ENCODE measurements around the gene TCERG1.

Gene TCERG1

DNA sequence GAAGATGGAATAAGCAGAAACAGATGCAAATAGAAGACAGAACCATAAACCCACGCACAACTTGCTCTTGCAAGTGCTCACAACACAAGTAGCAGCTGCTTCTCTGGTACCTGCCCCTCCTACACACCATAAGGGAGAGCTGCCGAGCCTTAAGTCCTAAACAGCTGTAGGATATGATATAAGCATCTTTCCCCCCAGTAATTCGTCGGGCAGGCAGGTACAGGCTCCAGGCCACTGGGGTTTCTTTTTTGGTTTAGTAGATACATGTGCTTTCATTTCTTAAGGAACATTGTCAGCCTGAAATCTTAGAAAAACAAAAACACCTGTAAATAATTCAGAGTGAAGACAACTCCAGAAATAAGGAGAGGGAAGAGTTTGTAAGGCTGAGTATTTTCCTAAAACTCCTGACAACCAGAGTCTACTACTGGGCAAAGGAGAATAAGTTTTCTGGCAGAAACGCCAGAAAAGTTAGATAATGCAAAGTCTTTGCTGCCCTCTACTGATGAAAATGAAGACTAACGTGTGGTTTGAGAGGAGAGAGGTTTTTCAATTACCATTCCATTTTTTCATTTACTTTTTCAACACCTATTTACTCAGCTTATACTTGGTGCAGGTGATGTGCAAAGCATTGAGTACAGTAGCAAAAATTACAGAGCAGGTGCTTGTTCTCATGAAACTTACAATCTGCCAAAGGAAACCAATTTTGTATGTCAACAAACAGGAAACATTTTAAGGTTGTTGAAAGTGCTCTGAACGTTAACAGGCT, 20.1 kb upstream of the TCERG1 start:
- H3K9me3 ChIP-seq (ENCODE audit: control insufficient read depth in 2 of 2, low read length in 2 of 2), result no peaks in the 10 kb centered on the region
- H3K4me3 ChIP-seq (ENCODE audit: low read length in 2 of 2), result no peak overlapping the region
- peak overlapping the region in 1 of 2 donors; percentile 34 for H3K9ac ChIP-seq (ENCODE audit: low read length in 2 of 2)
- H3K27me3 ChIP-seq (ENCODE audit: control insufficient read depth in 1 of 2, insufficient read depth in 2 of 2, low read length in 2 of 2), result no peaks in the 10 kb centered on the region
- H3K27ac ChIP-seq (ENCODE audit: low read length), result no peak overlapping the region
- no peaks in the 10 kb centered on the region for H3K36me3 ChIP-seq (ENCODE audit: control insufficient read depth in 2 of 2, insufficient read depth in 2 of 2, low read length in 2 of 2)
- peaks cover 5% of the 10 kb centered on the region for H3K4me1 ChIP-seq (ENCODE audit: control insufficient read depth, insufficient read depth, low read length)

GRCh38 chr5:146427619-146427997, 19.5 kb upstream of the TCERG1 start:
- Histone ChIP-seq H3K9me3 (ENCODE audit: control insufficient read depth in 2 of 2, low read length in 2 of 2) (no peaks in the 10 kb centered on the region), H3K27ac (ENCODE audit: low read length) (no peak overlapping the region), H3K4me1 (ENCODE audit: control insufficient read depth, insufficient read depth, low read length) (peaks cover 5% of the 10 kb centered on the region), H3K36me3 (ENCODE audit: control insufficient read depth in 2 of 2, insufficient read depth in 2 of 2, low read length in 2 of 2) (no peaks in the 10 kb centered on the region), H3K4me3 (ENCODE audit: low read length in 2 of 2) (no peak overlapping the region), H3K27me3 (ENCODE audit: control insufficient read depth in 1 of 2, insufficient read depth in 2 of 2, low read length in 2 of 2) (peaks cover 0 to 2% of the 10 kb centered on the region in 2 donors), H3K9ac (ENCODE audit: low read length in 2 of 2) (no peak overlapping the region)

- Histone ChIP-seq H3K4me1 (ENCODE audit: control insufficient read depth, insufficient read depth, low read length) (peaks cover 5% of the 10 kb centered on the region), H3K9me3 (ENCODE audit: control insufficient read depth in 2 of 2, low read length in 2 of 2) (no peaks in the 10 kb centered on the region), H3K27ac (ENCODE audit: low read length) (no peak overlapping the region), H3K9ac (ENCODE audit: low read length in 2 of 2) (no peak overlapping the region), H3K4me3 (ENCODE audit: low read length in 2 of 2) (no peak overlapping the region), H3K27me3 (ENCODE audit: control insufficient read depth in 1 of 2, insufficient read depth in 2 of 2, low read length in 2 of 2) (peaks cover 0 to 2% of the 10 kb centered on the region in 2 donors), H3K36me3 (ENCODE audit: control insufficient read depth in 2 of 2, insufficient read depth in 2 of 2, low read length in 2 of 2) (no peaks in the 10 kb centered on the region)
These were observed 18.5 kb upstream of the TCERG1 start for GRCh38 chr5:146428658-146429057.

DNA sequence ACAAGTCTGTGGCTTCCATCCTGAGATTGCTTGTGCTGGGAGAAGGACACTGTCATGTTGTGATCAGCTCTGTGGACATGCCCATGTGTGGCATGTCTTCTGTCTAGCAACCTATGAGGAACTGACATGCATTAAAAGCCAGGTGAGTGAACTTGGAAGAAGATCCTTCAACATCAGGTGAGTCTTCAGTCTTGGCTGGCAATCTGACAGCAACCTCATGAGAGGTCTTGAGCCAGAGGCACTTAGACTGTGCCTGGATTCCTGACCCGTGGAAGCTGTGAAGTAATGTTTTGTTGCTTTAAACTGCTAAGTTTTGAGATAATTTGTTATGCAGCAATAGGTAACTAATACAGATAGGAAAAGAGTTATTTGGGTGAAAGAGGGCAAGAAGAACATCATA, 6.8 kb upstream of the TCERG1 start:
- Histone ChIP-seq H3K4me1 (ENCODE audit: control insufficient read depth, insufficient read depth, low read length) (no peaks in the 10 kb centered on the region), H3K9ac (ENCODE audit: low read length in 2 of 2) (no peak overlapping the region), H3K36me3 (ENCODE audit: control insufficient read depth in 2 of 2, insufficient read depth in 2 of 2, low read length in 2 of 2) (no peaks in the 10 kb centered on the region), H3K4me3 (ENCODE audit: low read length in 2 of 2) (no peak overlapping the region), H3K9me3 (ENCODE audit: control insufficient read depth in 2 of 2, low read length in 2 of 2) (no peaks in the 10 kb centered on the region), H3K27ac (ENCODE audit: low read length) (no peak overlapping the region), H3K27me3 (ENCODE audit: control insufficient read depth in 1 of 2, insufficient read depth in 2 of 2, low read length in 2 of 2) (peaks cover 0 to 5% of the 10 kb centered on the region in 2 donors)

- H3K27me3 ChIP-seq (ENCODE audit: control insufficient read depth in 1 of 2, insufficient read depth in 2 of 2, low read length in 2 of 2), result peaks cover 0 to 5% of the 10 kb centered on the region in 2 donors
- no peak overlapping the region for H3K9ac ChIP-seq (ENCODE audit: low read length in 2 of 2)
- H3K27ac ChIP-seq (ENCODE audit: low read length), result no peak overlapping the region
- H3K4me1 ChIP-seq (ENCODE audit: control insufficient read depth, insufficient read depth, low read length), result no peaks in the 10 kb centered on the region
- H3K9me3 ChIP-seq (ENCODE audit: control insufficient read depth in 2 of 2, low read length in 2 of 2), result no peaks in the 10 kb centered on the region
- H3K36me3 ChIP-seq (ENCODE audit: control insufficient read depth in 2 of 2, insufficient read depth in 2 of 2, low read length in 2 of 2), result no peaks in the 10 kb centered on the region
- no peak overlapping the region for H3K4me3 ChIP-seq (ENCODE audit: low read length in 2 of 2)
These were observed 6.2 kb upstream of the TCERG1 start for GRCh38 chr5:146440870-146441495.

- peaks cover 0 to 4% of the 10 kb centered on the region in 2 donors for H3K27me3 ChIP-seq (ENCODE audit: control insufficient read depth in 1 of 2, insufficient read depth in 2 of 2, low read length in 2 of 2)
- H3K36me3 ChIP-seq (ENCODE audit: control insufficient read depth in 2 of 2, insufficient read depth in 2 of 2, low read length in 2 of 2), result no peaks in the 10 kb centered on the region
- no peak overlapping the region for H3K9ac ChIP-seq (ENCODE audit: low read length in 2 of 2)
- H3K9me3 ChIP-seq (ENCODE audit: control insufficient read depth in 2 of 2, low read length in 2 of 2), result no peaks in the 10 kb centered on the region
- H3K4me3 ChIP-seq (ENCODE audit: low read length in 2 of 2), result no peak overlapping the region
- H3K27ac ChIP-seq (ENCODE audit: low read length), result no peak overlapping the region
- no peaks in the 10 kb centered on the region for H3K4me1 ChIP-seq (ENCODE audit: control insufficient read depth, insufficient read depth, low read length)
These were observed 5.2 kb upstream of the TCERG1 start for GRCh38 chr5:146441896-146442295.

GRCh38 chr5:146447734-146448380, 724 bp downstream of the TCERG1 start:
- Histone ChIP-seq H3K4me1 (ENCODE audit: control insufficient read depth, insufficient read depth, low read length) (no peaks in the 10 kb centered on the region), H3K9me3 (ENCODE audit: control insufficient read depth in 2 of 2, low read length in 2 of 2) (no peaks in the 10 kb centered on the region), H3K27me3 (ENCODE audit: control insufficient read depth in 1 of 2, insufficient read depth in 2 of 2, low read length in 2 of 2) (no peaks in the 10 kb centered on the region), H3K4me3 (ENCODE audit: low read length in 2 of 2) (peak overlapping the region; percentile 93 to 96), H3K9ac (ENCODE audit: low read length in 2 of 2) (peak overlapping the region; percentile 93 to 97), H3K27ac (ENCODE audit: low read length) (peak overlapping the region; percentile 86), H3K36me3 (ENCODE audit: control insufficient read depth in 2 of 2, insufficient read depth in 2 of 2, low read length in 2 of 2) (no peaks in the 10 kb centered on the region)

- no peaks in the 10 kb centered on the region for H3K36me3 ChIP-seq (ENCODE audit: control insufficient read depth in 2 of 2, insufficient read depth in 2 of 2, low read length in 2 of 2)
- H3K27ac ChIP-seq (ENCODE audit: low read length), result no peak overlapping the region
- H3K9ac ChIP-seq (ENCODE audit: low read length in 2 of 2), result peak overlapping the region in 1 of 2 donors; percentile 93
- H3K4me1 ChIP-seq (ENCODE audit: control insufficient read depth, insufficient read depth, low read length), result no peaks in the 10 kb centered on the region
- peak overlapping the region in 1 of 2 donors; percentile 96 for H3K4me3 ChIP-seq (ENCODE audit: low read length in 2 of 2)
- no peaks in the 10 kb centered on the region for H3K27me3 ChIP-seq (ENCODE audit: control insufficient read depth in 1 of 2, insufficient read depth in 2 of 2, low read length in 2 of 2)
- H3K9me3 ChIP-seq (ENCODE audit: control insufficient read depth in 2 of 2, low read length in 2 of 2), result no peaks in the 10 kb centered on the region
These were observed 1.8 kb downstream of the TCERG1 start for GRCh38 chr5:146448783-146449519.

GRCh38 chr5:146450002-146450401, 2.9 kb downstream of the TCERG1 start:
- Histone ChIP-seq H3K36me3 (ENCODE audit: control insufficient read depth in 2 of 2, insufficient read depth in 2 of 2, low read length in 2 of 2) (peaks cover 0 to under 1% of the 10 kb centered on the region in 2 donors), H3K9me3 (ENCODE audit: control insufficient read depth in 2 of 2, low read length in 2 of 2) (no peaks in the 10 kb centered on the region), H3K4me3 (ENCODE audit: low read length in 2 of 2) (no peak overlapping the region), H3K9ac (ENCODE audit: low read length in 2 of 2) (no peak overlapping the region), H3K27ac (ENCODE audit: low read length) (no peak overlapping the region), H3K27me3 (ENCODE audit: control insufficient read depth in 1 of 2, insufficient read depth in 2 of 2, low read length in 2 of 2) (no peaks in the 10 kb centered on the region), H3K4me1 (ENCODE audit: control insufficient read depth, insufficient read depth, low read length) (no peaks in the 10 kb centered on the region)

- Histone ChIP-seq H3K36me3 (ENCODE audit: control insufficient read depth in 2 of 2, insufficient read depth in 2 of 2, low read length in 2 of 2) (peaks cover 2% of the 10 kb centered on the region in 2 donors), H3K4me3 (ENCODE audit: low read length in 2 of 2) (no peak overlapping the region), H3K9ac (ENCODE audit: low read length in 2 of 2) (no peak overlapping the region), H3K4me1 (ENCODE audit: control insufficient read depth, insufficient read depth, low read length) (no peaks in the 10 kb centered on the region), H3K27me3 (ENCODE audit: control insufficient read depth in 1 of 2, insufficient read depth in 2 of 2, low read length in 2 of 2) (no peaks in the 10 kb centered on the region), H3K9me3 (ENCODE audit: control insufficient read depth in 2 of 2, low read length in 2 of 2) (no peaks in the 10 kb centered on the region), H3K27ac (ENCODE audit: low read length) (no peak overlapping the region)
These were observed 4.3 kb downstream of the TCERG1 start for GRCh38 chr5:146451411-146451810.

Data from stomach smooth muscle (tissue), 2 donors.